Heart right ventricle (tissue), 16 donors: Measurements from ENCODE around the gene S100A11. TPM values are rescaled to one million over a fixed set of nuclear protein-coding genes. Genes with fewer than 3 reads are reported as not detected.

Source experiments
- ATAC-seq, 8 donors: fragments of 200-7000 bp; cut with Tn5 transposase; one replicate each; pipeline ENCODE4 v1.9.1; 2020; ENCODE audit warnings: mild to moderate bottlenecking in 8 of 8, moderate library complexity in 8 of 8, moderate number of reproducible peaks in 1 of 8
- DNase-seq, 2 donors: peaks; one replicate each; pipeline ENCODE4 v3.0.0-alpha.2; 2020
- H3K27ac ChIP-seq, 10 donors: fragments of 200-600 bp; sonication (generic) in 2 of 10; one replicate each; pipeline versions ENCODE4 v1.5.0 to v1.8.0; 2020 to 2022; ENCODE audit warnings: mild to moderate bottlenecking in 3 of 10
- H3K27me3 ChIP-seq, 7 donors: fragments of 200-600 bp; one replicate each; pipeline ENCODE4 v1.8.0; 2021 to 2022; ENCODE audit warnings: mild to moderate bottlenecking in 2 of 7
- H3K36me3 ChIP-seq, 9 donors: fragments of 200-600 bp; sonication (generic) in 1 of 9; one replicate each; pipeline versions ENCODE4 v1.5.0 to v1.8.0; 2020 to 2022; ENCODE audit warnings: mild to moderate bottlenecking in 2 of 9
- H3K4me1 ChIP-seq, 9 donors: fragments of 200-600 bp; sonication (generic) in 1 of 9; one replicate each; pipeline versions ENCODE4 v1.5.0 to v1.8.0; 2020 to 2022; ENCODE audit warnings: mild to moderate bottlenecking in 4 of 9
- H3K4me3 ChIP-seq, 10 donors: fragments of 200-600 bp; sonication (generic) in 2 of 10; one replicate each; pipeline versions ENCODE4 v1.5.0 to v1.8.0; 2020 to 2022; ENCODE audit warnings: mild to moderate bottlenecking in 7 of 10, moderate library complexity in 2 of 10
- H3K9me3 ChIP-seq, 11 donors: fragments of 200-600 bp in 10 of 11; sonication (generic) in 2 of 11; one replicate each; pipeline versions ENCODE4 v1.5.0 to v1.8.0; 2013 to 2022; ENCODE audit warnings: mild to moderate bottlenecking in 2 of 11, control low read depth in 1 of 11, moderate library complexity in 1 of 11
- WGBS, 2 donors: extraction: QIAGEN DNeasy Blood & Tissue Kit; methylation state at CpG; one replicate each; pipeline ENCODE4 v1.1.7; 2013; ENCODE audit warnings: inconsistent platforms in 1 of 2; 5-methylcytosine and 5-hydroxymethylcytosine counted together
- intact Hi-C, 10 donors: fragments of 100-400 bp; cut with DNase I; formaldehyde crosslinking; loops; one replicate each; pipeline versions ENCODE4 v1.11.1 to v1.14.2; 2022
- polyA plus RNA-seq, 2 donors: library from polyadenylated mRNA; stranded (reverse); fragments of 200-250 nt; gene quantifications; one replicate each; pipeline ENCODE4 v1.2.3, GENCODE V29; 2013
- total RNA-seq, 10 donors: library from RNA; stranded (reverse); fragmentation: NEBNext Ultra II Directional in 3 of 10; extraction: Animal tissue kit (Norgen Biotek cat#: 25700) in 3 of 10; gene quantifications; one replicate each; pipeline versions ENCODE4 v1.2.1 to v1.2.4, GENCODE V29; 2021 to 2023
- TF ChIP-seq, protein P1 (sequence below), 9 donors: fragments of 200-600 bp; sonication (generic) in 2 of 9; IDR thresholded peaks; one replicate each; pipeline versions ENCODE4 v1.5.0 to v1.8.0; 2021 to 2022; ENCODE audit warnings: antibody characterized with exemption in 9 of 9, mild to moderate bottlenecking in 5 of 9, moderate library complexity in 1 of 9
- donor health status: Arrhythmogenic right ventricular cardiomyopathy.
- donor health status: ischemic (EF 13 %, LVEDD 7.1; RV severe dilation, severe dysfunction).
- donor health status: healthy with polysubstance abuse.
- donor health status: DM: no; HTN: yes; CAD: no.
- donor health status: DM: no; HTN: no; CAD: no.
- donor health status: ischemic (EF 25% LVEDD 6.9; RV normal size, moderate dysfunction).
- donor health status: ischemic (EF 25% LVEDD 5.7; RV mildly dilated, moderate dysfunction).
- donor health status: healthy.
- donor health status: DM: yes; HTN: yes; CAD: no.
- donor health status: Ischemic cardiomyopathy.
- donor health status: ischemic (EF 35%, LVEDD 5.7; RV mildly dilated, moderate dysfunction).
- donor health status: nonischemic (EF 11% LVEDD 7.7; RV severe dilation, severe dysfunction).
- donor health status: DM: yes; HTN: yes; CAD: no.
- donor health status: PGD.
- donor health status: ischemic (EF 29% LVEDD 5.4; RV normal size, mild dysfunction).
- donor health status: nonischemic (EF 23%, LVEDD 6.1; RV moderate dilation, normal function).

Gene S100A11
- total and polyA plus RNA-seq, 12 donors = 41.4 to 593 (median 56.7) TPM

DNA sequence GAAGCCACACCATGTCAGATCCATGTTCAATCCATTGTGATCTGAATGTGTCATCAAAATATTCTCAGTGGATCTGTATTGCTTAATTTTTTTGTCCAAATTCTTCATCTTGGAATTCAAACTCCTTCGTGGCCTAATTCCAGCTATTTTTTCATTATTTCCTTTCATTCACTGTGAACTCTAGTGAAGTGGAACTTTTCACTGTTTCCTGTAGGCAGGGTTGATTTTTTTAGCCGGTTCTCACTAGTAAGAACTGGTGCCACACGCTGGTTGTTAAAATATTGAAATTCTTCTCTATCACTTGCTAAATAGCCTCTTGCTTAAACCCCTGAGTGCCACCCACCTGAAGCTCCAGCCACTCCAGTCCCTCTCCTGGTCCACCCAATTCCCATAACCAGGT, 7.6 kb upstream of the S100A11 start:
- H3K9me3 ChIP-seq = no peaks in the 10 kb centered on the region
- DNase-seq (no peak), ATAC-seq (no peak)
- peaks cover 9 to 48% (median 20%) of the 10 kb centered on the region in 9 donors for H3K4me1 ChIP-seq
- H3K4me3 ChIP-seq = no peak overlapping the region
- intact Hi-C loops = no loop called here
- 27% methylated on average over 3 of the region's 3 CpGs for WGBS, 2 donors
- TF ChIP-seq, protein P1, sequence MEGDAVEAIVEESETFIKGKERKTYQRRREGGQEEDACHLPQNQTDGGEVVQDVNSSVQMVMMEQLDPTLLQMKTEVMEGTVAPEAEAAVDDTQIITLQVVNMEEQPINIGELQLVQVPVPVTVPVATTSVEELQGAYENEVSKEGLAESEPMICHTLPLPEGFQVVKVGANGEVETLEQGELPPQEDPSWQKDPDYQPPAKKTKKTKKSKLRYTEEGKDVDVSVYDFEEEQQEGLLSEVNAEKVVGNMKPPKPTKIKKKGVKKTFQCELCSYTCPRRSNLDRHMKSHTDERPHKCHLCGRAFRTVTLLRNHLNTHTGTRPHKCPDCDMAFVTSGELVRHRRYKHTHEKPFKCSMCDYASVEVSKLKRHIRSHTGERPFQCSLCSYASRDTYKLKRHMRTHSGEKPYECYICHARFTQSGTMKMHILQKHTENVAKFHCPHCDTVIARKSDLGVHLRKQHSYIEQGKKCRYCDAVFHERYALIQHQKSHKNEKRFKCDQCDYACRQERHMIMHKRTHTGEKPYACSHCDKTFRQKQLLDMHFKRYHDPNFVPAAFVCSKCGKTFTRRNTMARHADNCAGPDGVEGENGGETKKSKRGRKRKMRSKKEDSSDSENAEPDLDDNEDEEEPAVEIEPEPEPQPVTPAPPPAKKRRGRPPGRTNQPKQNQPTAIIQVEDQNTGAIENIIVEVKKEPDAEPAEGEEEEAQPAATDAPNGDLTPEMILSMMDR (IDR thresholded peaks at IDR 0.05) = no peak
- peaks cover 0 to 4% (median 0%) of the 10 kb centered on the region in 7 donors for H3K27me3 ChIP-seq
- H3K36me3 ChIP-seq = no peaks in the 10 kb centered on the region
- H3K27ac ChIP-seq = peak overlapping the region in 2 of 10 donors; percentile 14 to 26

DNA sequence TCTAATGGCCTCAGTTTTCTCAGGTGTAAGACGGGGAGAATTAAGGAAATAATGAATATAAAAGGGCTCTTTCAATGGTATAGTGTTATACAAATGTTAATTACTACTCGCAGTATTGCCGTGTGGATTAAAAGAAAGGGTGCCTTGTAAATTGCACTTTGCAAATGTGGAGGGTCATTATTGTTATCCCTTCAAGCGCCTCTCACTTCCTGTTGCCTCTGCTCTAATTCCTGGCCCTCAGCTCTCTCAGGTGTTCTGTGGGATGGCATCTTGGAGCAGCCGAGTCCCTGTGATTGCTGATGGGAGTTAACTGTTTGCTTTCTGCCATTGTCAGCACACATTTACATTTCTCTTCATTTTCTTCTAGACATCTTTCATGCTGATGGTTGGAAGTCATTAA, 7.1 kb upstream of the S100A11 start:
- peaks cover 9 to 48% (median 20%) of the 10 kb centered on the region in 9 donors for H3K4me1 ChIP-seq
- peak overlapping the region in 2 of 10 donors; percentile 14 to 26 for H3K27ac ChIP-seq
- WGBS, 2 donors = 60 to 70% methylated on average over 5 of the region's 5 CpGs
- H3K36me3 ChIP-seq = no peaks in the 10 kb centered on the region
- no peaks in the 10 kb centered on the region for H3K9me3 ChIP-seq
- peaks cover 0 to 4% (median 0%) of the 10 kb centered on the region in 7 donors for H3K27me3 ChIP-seq
- no peak overlapping the region for H3K4me3 ChIP-seq
- TF ChIP-seq, protein P1 (IDR thresholded peaks at IDR 0.05) = no peak
- ATAC-seq (no peak), DNase-seq (no peak)
- intact Hi-C loops = no loop called here

DNA sequence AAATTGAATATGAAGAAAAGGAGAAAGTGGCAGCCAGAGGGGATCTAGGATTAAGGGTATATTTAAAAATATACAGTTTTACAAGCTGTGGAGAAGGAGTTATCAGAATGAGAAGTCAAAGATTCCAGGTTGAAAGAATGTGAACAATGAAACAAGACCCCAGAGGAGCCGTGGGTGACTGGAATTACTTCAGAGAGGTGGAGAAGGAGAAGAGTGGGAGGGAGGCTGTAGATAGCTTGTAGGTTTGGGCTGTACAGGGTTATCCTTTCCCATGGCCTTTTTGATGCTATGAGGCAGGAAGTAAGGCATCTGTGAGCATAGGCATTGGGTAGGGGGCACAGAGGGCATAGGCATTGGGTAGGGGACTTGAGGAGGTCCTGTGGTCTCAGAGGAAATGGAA, 5.2 kb upstream of the S100A11 start:
- Histone ChIP-seq H3K4me3 (no peak overlapping the region), H3K27ac (no peak overlapping the region), H3K36me3 (no peaks in the 10 kb centered on the region), H3K9me3 (no peaks in the 10 kb centered on the region), H3K4me1 (peaks cover 0 to 47% (median 5%) of the 10 kb centered on the region in 9 donors), H3K27me3 (peaks cover 0 to 4% (median 0%) of the 10 kb centered on the region in 7 donors)
- TF ChIP-seq, protein P1 (IDR thresholded peaks at IDR 0.05) = no peak
- DNase-seq (no peak), ATAC-seq (no peak)
- WGBS, 2 donors = 55 to 57% methylated on average over 1 of the region's 1 CpG
- intact Hi-C loops = no loop called here

DNA sequence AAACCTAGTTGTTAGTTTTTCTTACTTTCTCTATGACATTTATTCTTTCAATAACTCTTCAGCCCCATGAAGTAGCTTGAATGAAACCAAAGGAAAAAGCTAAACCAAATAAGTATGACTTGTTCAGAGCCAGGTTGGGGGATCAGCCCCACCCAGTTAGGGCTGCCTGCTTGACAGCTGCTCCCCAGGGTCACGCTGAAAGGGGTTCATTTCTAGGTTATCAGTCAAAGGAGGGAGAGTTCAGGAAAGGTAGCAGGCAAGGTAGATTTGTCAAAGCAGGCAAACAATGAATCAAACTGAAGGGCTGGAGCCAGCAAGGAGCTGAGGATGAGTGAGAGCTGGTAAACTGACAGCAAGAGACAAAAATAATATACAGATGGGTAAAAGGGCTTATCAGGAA, 3.1 kb upstream of the S100A11 start:
- ATAC-seq = no peak
- TF ChIP-seq, protein P1 (IDR thresholded peaks at IDR 0.05) = no peak
- WGBS, 2 donors = 67 to 75% methylated on average over 1 of the region's 1 CpG
- peaks cover 0 to 47% (median 10%) of the 10 kb centered on the region in 9 donors for H3K4me1 ChIP-seq
- H3K4me3 ChIP-seq = no peak overlapping the region
- no peaks in the 10 kb centered on the region for H3K9me3 ChIP-seq
- H3K36me3 ChIP-seq = no peaks in the 10 kb centered on the region
- H3K27me3 ChIP-seq = peaks cover 0 to 4% (median 0%) of the 10 kb centered on the region in 7 donors
- no peak for DNase-seq
- intact Hi-C loops = no loop called here
- H3K27ac ChIP-seq = peak overlapping the region in 1 of 10 donors; percentile 98
